Psoas muscle (tissue), 8 donors: Measurements from ENCODE around the gene METTL13. TPM values are rescaled to one million over a fixed set of nuclear protein-coding genes. Genes with fewer than 3 reads are reported as not detected.

Experiments
- ATAC-seq, 4 donors: fragments of 200-7000 bp; cut with Tn5 transposase; one replicate each; pipeline ENCODE4 v1.9.1; 2020; ENCODE audit warnings: moderate library complexity in 3 of 4, mild to moderate bottlenecking in 2 of 4
- DNase-seq, 2 donors: peaks; one replicate each; pipeline ENCODE4 v3.0.0-alpha.2; 2020
- H3K27ac ChIP-seq: fragments of 200-600 bp; one replicate; pipeline ENCODE4 v1.8.0; 2022
- H3K27me3 ChIP-seq, 3 donors: fragments of 200-600 bp in 1 of 3; one replicate each; pipeline versions ENCODE4 v1.6.1 to v1.8.0; 2013 to 2022; ENCODE audit warnings: low read length in 2 of 3, mild to moderate bottlenecking in 2 of 3, moderate library complexity in 1 of 3; ENCODE audit not compliant: insufficient read depth in 3 of 3
- H3K36me3 ChIP-seq, 2 donors: fragments of 200-600 bp in 1 of 2; one replicate each; pipeline versions ENCODE4 v1.6.1 to v1.8.0; 2013 to 2022; ENCODE audit warnings: low read depth in 1 of 2, mild to moderate bottlenecking in 1 of 2, moderate library complexity in 1 of 2; ENCODE audit not compliant: insufficient read depth in 1 of 2
- H3K4me1 ChIP-seq: fragments of 200-600 bp; one replicate; pipeline ENCODE4 v1.8.0; 2022
- H3K4me3 ChIP-seq: fragments of 200-600 bp; one replicate; pipeline ENCODE4 v1.8.0; 2022; ENCODE audit warnings: mild to moderate bottlenecking
- H3K9me3 ChIP-seq: fragments of 200-600 bp; one replicate; pipeline ENCODE4 v1.8.0; 2022
- CTCF ChIP-seq: fragments of 200-600 bp; IDR thresholded peaks from one replicate; pipeline ENCODE4 v1.8.0; 2022; ENCODE audit warnings: antibody characterized with exemption
- WGBS, 3 donors: extraction: QIAGEN DNeasy Blood & Tissue Kit; methylation state at CpG; one replicate each; pipeline versions ENCODE4 v1.1.6 to v1.1.7; 2013; 5-methylcytosine and 5-hydroxymethylcytosine counted together
- intact Hi-C, 2 donors: fragments of 100-400 bp; cut with DNase I; formaldehyde crosslinking; loops; one replicate each; pipeline versions ENCODE4 v1.11.0 to v1.14.2; 2022
- polyA plus RNA-seq, 3 donors: library from polyadenylated mRNA; stranded (reverse); fragments of 200-250 nt; gene quantifications; one replicate each; pipeline ENCODE4 v1.2.3, GENCODE V29; 2013
- total RNA-seq, 4 donors: library from RNA; stranded (reverse); fragmentation: NEBNext Ultra II Directional in 2 of 4; extraction: Animal tissue kit (Norgen Biotek cat#: 25700) in 2 of 4; gene quantifications; one replicate each; pipeline versions ENCODE4 v1.2.1 to v1.2.4, GENCODE V29; 2021 to 2023
- donor health status: healthy with polysubstance abuse.
- donor health status: DM: no; HTN: no; CAD: no; lungs with moderate emphysema.
- donor health status: Bipolar disorder and iron deficiency.
- donor health status: healthy.
- donor health status: DM: yes; HTN: yes; CAD: no.
- donor health status: DM: no; HTN: no; CAD: no.
- donor health status: DM: no; HTN: no; CAD: no.
- donor health status: DM: yes; HTN: yes; CAD: no.

The METTL13 gene
- total and polyA plus RNA-seq, 7 donors: 15.0 to 66.4 (median 23.9) TPM

GRCh38 chr1:171803461-171804022 is 22.1 kb downstream of the METTL13 start:
- Histone ChIP-seq H3K36me3 (peaks cover 0 to 3% of the 10 kb centered on the region in 2 donors), H3K4me1 (no peaks in the 10 kb centered on the region), H3K27me3 (no peaks in the 10 kb centered on the region), H3K27ac (no peak overlapping the region), H3K4me3 (no peak overlapping the region), H3K9me3 (no peaks in the 10 kb centered on the region)
- ATAC-seq: no peak
- intact Hi-C loops: loop anchor here (2.0 to 5.0 kb wide), 2 partner anchors 39 to 181 kb away; partner anchors contain the start of gene DNM3 (in 1 of the 2)
- DNase-seq: no peak
- no peak for TF ChIP-seq CTCF
- 93 to 94% (median 93%) methylated on average over 17 of the region's 17 CpGs for WGBS, 3 donors

GRCh38 chr1:171805395-171806115 is 24.1 kb downstream of the METTL13 start:
- intact Hi-C loops: no loop called here
- no peak overlapping the region for H3K27ac ChIP-seq
- H3K4me3 ChIP-seq: no peak overlapping the region
- no peaks in the 10 kb centered on the region for H3K36me3 ChIP-seq
- TF ChIP-seq CTCF: no peak
- no peaks in the 10 kb centered on the region for H3K27me3 ChIP-seq
- WGBS, 3 donors: 67 to 83% (median 69%) methylated on average over 9 of the region's 9 CpGs
- no peaks in the 10 kb centered on the region for H3K9me3 ChIP-seq
- no peak for DNase-seq
- no peaks in the 10 kb centered on the region for H3K4me1 ChIP-seq
- ATAC-seq: no peak

- no peak for ATAC-seq
- intact Hi-C loops: no loop called here
Measured at GRCh38 chr1:171807556-171807955, 26.1 kb downstream of the METTL13 start.

GRCh38 chr1:171809834-171810233 is 28.4 kb downstream of the METTL13 start:
- intact Hi-C loops: no loop called here
- DNase-seq: no peak
- H3K4me1 ChIP-seq: no peaks in the 10 kb centered on the region
- TF ChIP-seq CTCF: no peak
- H3K27me3 ChIP-seq: no peaks in the 10 kb centered on the region
- no peak for ATAC-seq
- 83 to 90% (median 88%) methylated on average over 2 of the region's 2 CpGs for WGBS, 3 donors
- H3K9me3 ChIP-seq: no peaks in the 10 kb centered on the region
- no peak overlapping the region for H3K4me3 ChIP-seq
- no peaks in the 10 kb centered on the region for H3K36me3 ChIP-seq
- no peak overlapping the region for H3K27ac ChIP-seq

More at GRCh38 chr1:171807556-171807955, 26.1 kb downstream of the METTL13 start:
- Histone ChIP-seq H3K27ac (no peak overlapping the region), H3K36me3 (no peaks in the 10 kb centered on the region), H3K4me1 (no peaks in the 10 kb centered on the region), H3K9me3 (no peaks in the 10 kb centered on the region), H3K27me3 (no peaks in the 10 kb centered on the region), H3K4me3 (no peak overlapping the region)
- no peak for TF ChIP-seq CTCF
- DNase-seq: no peak
- 86 to 89% (median 89%) methylated on average over 4 of the region's 4 CpGs for WGBS, 3 donors
